Suprapubic skin (tissue), 3 donors: ENCODE results near the gene MAGEF1.

Source experiments
- EP300 ChIP-seq: sonication (generic); formaldehyde crosslinking; IDR thresholded peaks from one replicate; pipeline ENCODE4 v1.6.1; 2017; ENCODE audit warnings: antibody characterized with exemption
- POLR2A ChIP-seq, 2 donors: fragments of 450-650 bp; IDR thresholded peaks; one replicate each; pipeline ENCODE4 v1.6.1; 2017; ENCODE audit warnings: antibody characterized with exemption in 2 of 2, mild to moderate bottlenecking in 2 of 2, moderate library complexity in 2 of 2
- TF ChIP-seq, protein P1 (sequence below), 2 donors: fragments of 200-600 bp in 1 of 2; fragments of 450-650 bp in 1 of 2; sonication (generic) in 1 of 2; IDR thresholded peaks; one replicate each; pipeline ENCODE4 v1.5.1; 2016 to 2019; ENCODE audit warnings: antibody characterized with exemption in 2 of 2, mild to moderate bottlenecking in 1 of 2, moderate library complexity in 1 of 2

DNA sequence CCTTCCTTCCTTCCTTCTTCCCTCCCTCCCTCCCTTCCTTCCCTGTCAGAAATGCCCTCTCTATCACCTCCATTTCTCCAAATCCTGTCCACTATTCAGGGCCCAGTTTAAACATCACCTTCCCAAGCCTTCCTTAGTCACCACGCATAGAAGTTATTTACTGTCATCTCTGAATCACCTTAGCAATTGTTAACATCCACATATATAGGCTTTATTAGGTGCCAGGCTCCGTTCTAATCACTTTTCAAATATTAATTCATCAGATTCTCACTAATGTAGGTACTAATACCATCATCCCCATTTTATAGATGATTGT, 1.1 kb upstream of the MAGEF1 start:
- TF ChIP-seq EP300: no peak
- TF ChIP-seq POLR2A (IDR thresholded peaks at IDR 0.05): no peak
- TF ChIP-seq, protein P1, sequence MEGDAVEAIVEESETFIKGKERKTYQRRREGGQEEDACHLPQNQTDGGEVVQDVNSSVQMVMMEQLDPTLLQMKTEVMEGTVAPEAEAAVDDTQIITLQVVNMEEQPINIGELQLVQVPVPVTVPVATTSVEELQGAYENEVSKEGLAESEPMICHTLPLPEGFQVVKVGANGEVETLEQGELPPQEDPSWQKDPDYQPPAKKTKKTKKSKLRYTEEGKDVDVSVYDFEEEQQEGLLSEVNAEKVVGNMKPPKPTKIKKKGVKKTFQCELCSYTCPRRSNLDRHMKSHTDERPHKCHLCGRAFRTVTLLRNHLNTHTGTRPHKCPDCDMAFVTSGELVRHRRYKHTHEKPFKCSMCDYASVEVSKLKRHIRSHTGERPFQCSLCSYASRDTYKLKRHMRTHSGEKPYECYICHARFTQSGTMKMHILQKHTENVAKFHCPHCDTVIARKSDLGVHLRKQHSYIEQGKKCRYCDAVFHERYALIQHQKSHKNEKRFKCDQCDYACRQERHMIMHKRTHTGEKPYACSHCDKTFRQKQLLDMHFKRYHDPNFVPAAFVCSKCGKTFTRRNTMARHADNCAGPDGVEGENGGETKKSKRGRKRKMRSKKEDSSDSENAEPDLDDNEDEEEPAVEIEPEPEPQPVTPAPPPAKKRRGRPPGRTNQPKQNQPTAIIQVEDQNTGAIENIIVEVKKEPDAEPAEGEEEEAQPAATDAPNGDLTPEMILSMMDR (IDR thresholded peaks at IDR 0.05): no peak
